GM12801 (cell line): ENCODE results near the gene CD19.

Experiments
- CTCF ChIP-seq: IDR thresholded peaks from one replicate; pipeline ENCODE4 v1.5.1; 2011; ENCODE audit warnings: control low read depth; ENCODE audit not compliant: insufficient read length; ENCODE audit errors: extremely low read depth

Gene CD19

GRCh38 chr16:28967156-28967555 lies 35.4 kb downstream of the CD19 start:
- no peak for TF ChIP-seq CTCF

- no peak for TF ChIP-seq CTCF
These were observed 42.3 kb downstream of the CD19 start for GRCh38 chr16:28974007-28974436.

DNA sequence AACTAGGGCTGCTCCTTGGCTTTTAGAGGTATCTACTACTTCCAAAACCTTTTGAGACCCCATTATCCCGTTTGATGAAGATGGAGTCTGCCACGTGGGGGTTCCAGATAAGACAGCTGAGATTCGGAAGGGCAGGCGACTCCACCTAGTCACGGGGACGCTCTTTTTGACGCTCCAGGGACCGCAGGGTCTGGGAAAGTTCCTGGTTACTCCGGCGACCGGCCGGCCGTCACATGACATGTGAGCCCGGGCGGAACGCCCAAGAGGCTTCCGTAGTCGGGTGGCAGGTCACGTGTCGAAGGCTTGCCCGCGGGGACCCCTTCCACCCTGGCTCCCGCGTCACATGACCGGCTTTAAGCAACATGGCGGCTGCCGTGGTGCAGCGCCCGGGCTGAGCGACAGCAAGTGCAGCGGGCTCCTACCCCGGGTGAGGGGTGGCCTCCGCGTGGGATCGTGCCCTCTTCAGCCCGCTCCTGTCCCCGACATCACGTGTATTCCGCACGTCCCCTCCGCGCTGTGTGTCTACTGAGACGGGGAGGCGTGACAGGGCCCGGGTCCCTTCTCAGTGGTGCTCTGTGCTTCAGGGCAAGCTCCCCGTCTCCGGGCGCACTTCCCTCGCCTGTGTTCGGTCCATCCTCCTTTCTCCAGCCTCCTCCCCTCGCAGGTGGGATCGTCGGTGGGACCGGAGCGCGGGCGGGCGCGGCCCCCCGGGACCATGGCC lies 42.8 kb downstream of the CD19 start, which contains the start of gene SPNS1:
Gene SPNS1 (plus strand): TSS at position 342 of the 721 bp plus-strand sequence. CDS start 374 bp downstream, at position 716.
- no peak for TF ChIP-seq CTCF

DNA sequence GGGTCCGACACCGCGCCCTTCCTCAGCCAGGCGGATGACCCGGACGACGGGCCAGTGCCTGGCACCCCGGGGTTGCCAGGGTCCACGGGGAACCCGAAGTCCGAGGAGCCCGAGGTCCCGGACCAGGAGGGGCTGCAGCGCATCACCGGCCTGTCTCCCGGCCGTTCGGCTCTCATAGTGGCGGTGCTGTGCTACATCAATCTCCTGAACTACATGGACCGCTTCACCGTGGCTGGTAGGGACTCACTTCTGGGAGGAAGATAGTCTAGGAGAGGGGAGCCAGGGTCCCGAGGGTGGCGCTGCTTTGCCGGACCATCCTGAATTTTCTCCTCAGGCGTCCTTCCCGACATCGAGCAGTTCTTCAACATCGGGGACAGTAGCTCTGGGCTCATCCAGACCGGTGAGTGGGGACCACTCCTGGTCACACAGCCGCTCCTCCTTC lies 43.4 kb downstream of the CD19 start:
- TF ChIP-seq CTCF: no peak

DNA sequence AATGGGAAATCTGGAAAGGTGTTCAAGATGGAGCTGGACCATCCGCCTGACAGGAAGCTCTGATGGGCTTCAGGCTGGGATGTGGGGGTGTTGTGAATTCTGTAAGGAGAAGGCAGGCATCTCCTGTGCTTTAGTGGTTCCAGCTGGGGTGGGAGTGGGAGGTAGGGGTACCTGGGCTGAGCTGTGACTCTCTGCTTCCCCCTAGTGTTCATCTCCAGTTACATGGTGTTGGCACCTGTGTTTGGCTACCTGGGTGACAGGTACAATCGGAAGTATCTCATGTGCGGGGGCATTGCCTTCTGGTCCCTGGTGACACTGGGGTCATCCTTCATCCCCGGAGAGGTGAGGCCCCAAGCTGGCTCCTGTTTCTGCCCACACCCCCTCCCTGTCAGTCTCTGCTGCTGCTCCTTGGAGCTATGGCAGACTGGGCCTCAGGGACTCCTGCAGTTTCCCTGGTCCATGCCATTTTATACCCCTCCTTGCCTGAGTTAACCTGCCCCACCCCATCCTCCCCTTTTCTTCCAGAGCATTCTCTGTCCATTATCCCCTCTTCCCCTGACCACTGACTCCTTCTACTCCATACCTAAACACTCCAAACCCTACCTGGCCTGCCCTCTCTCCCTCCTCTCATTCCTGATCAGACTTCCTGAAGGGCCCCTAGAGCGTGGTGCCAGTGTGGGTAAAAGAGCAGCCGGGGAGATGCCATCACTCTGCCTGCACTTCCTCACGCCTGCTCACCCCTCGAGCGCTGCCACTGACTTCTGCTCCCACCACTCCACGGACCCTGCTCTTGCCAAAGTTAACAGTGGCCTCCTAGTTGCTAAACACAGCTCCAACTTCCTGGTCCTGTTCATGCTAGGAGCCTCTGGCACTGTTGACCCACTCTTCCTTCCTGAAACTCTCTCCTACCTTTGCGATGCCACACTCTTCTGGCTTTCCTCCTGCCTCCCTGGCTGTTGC lies 46.2 kb downstream of the CD19 start:
- no peak for TF ChIP-seq CTCF

DNA sequence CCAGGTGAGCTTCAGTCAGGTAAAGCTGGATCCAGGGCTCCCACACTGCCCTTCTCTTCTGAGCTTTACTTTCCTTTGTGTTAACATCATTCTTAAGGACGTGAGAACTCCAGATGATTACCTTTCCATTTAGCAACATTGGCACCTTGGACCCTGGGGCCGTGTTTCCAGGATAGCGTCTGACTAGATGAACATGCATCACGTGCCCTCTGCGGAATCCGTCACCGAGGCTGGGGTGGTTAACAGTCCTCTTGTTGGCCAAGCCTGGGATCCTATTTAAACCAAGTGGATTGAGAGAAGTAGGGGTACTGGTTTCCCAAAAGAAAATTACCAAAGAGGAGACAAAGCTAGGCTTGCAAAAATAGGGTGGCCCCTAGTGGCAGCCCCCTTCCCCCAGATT lies 49.2 kb downstream of the CD19 start:
- no peak for TF ChIP-seq CTCF

DNA sequence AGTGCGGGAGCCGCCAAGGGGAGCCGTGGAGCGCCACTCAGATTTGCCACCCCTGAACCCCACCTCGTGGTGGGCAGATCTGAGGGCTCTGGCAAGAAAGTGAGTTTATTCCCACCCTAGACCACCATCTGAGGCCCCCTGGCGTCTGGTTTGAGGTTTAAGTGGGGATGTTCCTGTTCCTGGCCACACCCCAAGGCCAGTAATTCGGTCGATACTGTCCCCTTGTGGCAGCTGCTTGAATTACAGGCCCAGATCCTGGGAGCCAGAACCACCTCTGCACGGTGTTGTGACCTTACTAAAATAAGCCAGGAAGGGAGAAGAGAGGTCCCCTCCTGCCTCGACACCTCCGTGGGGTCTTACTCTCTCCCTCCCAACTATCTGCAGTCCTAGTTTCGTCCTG lies 49.7 kb downstream of the CD19 start:
- no peak for TF ChIP-seq CTCF
